DND-41 (cell line): Measurements from ENCODE around the gene POU3F3.

ENCODE experiments used
- CTCF ChIP-seq: IDR thresholded peaks from 2 replicates; pipeline ENCODE4 v1.5.1; 2012; ENCODE audit warnings: borderline replicate concordance, low read length, moderate library complexity, mild to moderate bottlenecking; ENCODE audit not compliant: poor library complexity, severe bottlenecking; ENCODE audit errors: extremely low read depth
- EZH2 ChIP-seq: IDR thresholded peaks from 3 replicates; pipeline ENCODE4 v1.6.1; 2012; ENCODE audit warnings: borderline replicate concordance, low read depth, mild to moderate bottlenecking, moderate library complexity, low read length, inconsistent platforms; ENCODE audit not compliant: severe bottlenecking

DNA sequence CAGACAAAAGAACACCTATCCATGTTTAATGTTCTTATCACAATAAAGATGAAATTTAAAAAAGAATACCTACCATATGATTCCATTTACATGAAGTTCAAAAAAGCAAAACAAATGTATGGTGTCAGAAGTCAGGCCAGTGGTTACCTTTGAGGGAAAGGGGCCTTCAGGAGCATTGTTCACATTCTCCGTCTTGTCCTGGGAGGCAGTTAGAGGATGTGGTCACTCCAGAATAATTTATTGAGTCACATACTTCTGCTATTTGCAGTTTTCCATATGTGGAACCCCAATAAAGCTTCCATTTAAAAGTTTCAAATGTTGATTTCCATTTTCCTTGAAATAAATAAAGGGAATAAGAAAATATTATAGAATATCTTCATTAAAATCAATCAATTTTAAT, 41.6 kb upstream of the POU3F3 start:
- TF ChIP-seq CTCF (no peak), EZH2 (no peak)
